Heart left ventricle (tissue), 16 donors: ENCODE results near the gene CCDC197. TPM values are rescaled to one million over a fixed set of nuclear protein-coding genes. Genes with fewer than 3 reads are reported as not detected.

Source experiments
- ATAC-seq, 4 donors: fragments of 200-7000 bp; cut with Tn5 transposase; one replicate each; pipeline ENCODE4 v1.9.1; 2020 to 2022; ENCODE audit warnings: moderate library complexity in 4 of 4, mild to moderate bottlenecking in 3 of 4, moderate number of reproducible peaks in 1 of 4
- DNase-seq, 5 donors: peaks; one replicate each; pipeline ENCODE4 v3.0.0-alpha.2; 2020
- H3K27ac ChIP-seq, 12 donors: fragments of 200-600 bp; sonication (generic) in 4 of 12; one replicate each; pipeline versions ENCODE4 v1.5.0 to v1.8.0; 2016 to 2022; ENCODE audit warnings: mild to moderate bottlenecking in 2 of 12
- H3K27me3 ChIP-seq, 9 donors: fragments of 200-600 bp; sonication (generic) in 2 of 9; one replicate each; pipeline versions ENCODE4 v1.5.1 to v1.8.0; 2016 to 2022; ENCODE audit warnings: mild to moderate bottlenecking in 3 of 9
- H3K36me3 ChIP-seq, 9 donors: fragments of 200-600 bp; sonication (generic) in 2 of 9; one replicate each; pipeline versions ENCODE4 v1.5.0 to v1.8.0; 2018 to 2022; ENCODE audit warnings: mild to moderate bottlenecking in 2 of 9
- H3K4me1 ChIP-seq, 12 donors: fragments of 200-600 bp; sonication (generic) in 4 of 12; one replicate each; pipeline versions ENCODE4 v1.5.0 to v1.8.0; 2016 to 2022; ENCODE audit warnings: mild to moderate bottlenecking in 3 of 12
- H3K4me3 ChIP-seq, 12 donors: fragments of 200-600 bp; sonication (generic) in 4 of 12; one replicate each; pipeline versions ENCODE4 v1.5.0 to v1.8.0; 2017 to 2022; ENCODE audit warnings: mild to moderate bottlenecking in 9 of 12, moderate library complexity in 4 of 12
- H3K9me3 ChIP-seq, 12 donors: fragments of 200-600 bp; sonication (generic) in 4 of 12; one replicate each; pipeline versions ENCODE4 v1.5.0 to v1.8.0; 2016 to 2022; ENCODE audit warnings: mild to moderate bottlenecking in 1 of 12
- CTCF ChIP-seq, 12 donors: fragments of 200-600 bp; sonication (generic) in 4 of 12; IDR thresholded peaks; one replicate each; pipeline versions ENCODE4 v1.5.0 to v1.8.0; 2018 to 2022; ENCODE audit warnings: antibody characterized with exemption in 12 of 12, mild to moderate bottlenecking in 5 of 12
- POLR2A ChIP-seq, 2 donors: fragments of 450-650 bp; IDR thresholded peaks; one replicate each; pipeline ENCODE4 v1.6.1; 2017; ENCODE audit warnings: antibody characterized with exemption in 2 of 2, mild to moderate bottlenecking in 2 of 2, moderate library complexity in 2 of 2
- WGBS, 4 donors: extraction: QIAGEN DNeasy Blood & Tissue Kit in 2 of 4; methylation state at CpG; one replicate each; pipeline versions ENCODE4 v1.1.5 to v1.1.7; 2013 to 2018; 5-methylcytosine and 5-hydroxymethylcytosine counted together
- intact Hi-C, 10 donors: fragments of 100-400 bp; cut with DNase I; formaldehyde crosslinking; loops; one replicate each; pipeline versions ENCODE4 v1.11.1 to v1.14.2; 2022
- polyA plus RNA-seq, 2 donors: library from polyadenylated mRNA; stranded (reverse); fragments of 200-250 nt; gene quantifications; one replicate each; pipeline ENCODE4 v1.2.3, GENCODE V29; 2013
- total RNA-seq, 9 donors: library from RNA; depleted of rRNA in 2 of 9; stranded (reverse); fragments of >200 nt in 2 of 9; fragmentation: NEBNext Ultra II Directional in 3 of 9; extraction: Animal tissue kit (Norgen Biotek cat#: 25700) in 3 of 9; gene quantifications; one replicate each; pipeline versions ENCODE4 v1.1.0 to v1.2.4, GENCODE V29; 2016 to 2023
- donor health status: ischemic (EF 13 %, LVEDD 7.1; RV severe dilation, severe dysfunction).
- donor health status: healthy with polysubstance abuse.
- donor health status: DM: no; HTN: yes; CAD: no.
- donor health status: DM: no; HTN: no; CAD: no.
- donor health status: ischemic (EF 25% LVEDD 6.9; RV normal size, moderate dysfunction).
- donor health status: ischemic (EF 25% LVEDD 5.7; RV mildly dilated, moderate dysfunction).
- donor health status: healthy.
- donor health status: DM: yes; HTN: yes; CAD: no.
- donor health status: ischemic (EF 35%, LVEDD 5.7; RV mildly dilated, moderate dysfunction).
- donor health status: nonischemic (EF 11% LVEDD 7.7; RV severe dilation, severe dysfunction).
- donor health status: DM: yes; HTN: yes; CAD: no.
- donor health status: PGD.
- donor health status: ischemic (EF 29% LVEDD 5.4; RV normal size, mild dysfunction).
- donor health status: nonischemic (EF 23%, LVEDD 6.1; RV moderate dilation, normal function).

Gene CCDC197
- total and polyA plus RNA-seq, 11 donors = 0.23 to 1.4 (median 0.88) TPM; not detected in 4

GRCh38 chr14:94003397-94003796 is 6.3 kb downstream of the CCDC197 start:
- no peak for DNase-seq
- Histone ChIP-seq H3K9me3 (no peaks in the 10 kb centered on the region), H3K4me3 (no peak overlapping the region), H3K27ac (no peak overlapping the region), H3K36me3 (no peaks in the 10 kb centered on the region), H3K27me3 (peaks cover 0 to 4% (median 0%) of the 10 kb centered on the region in 9 donors), H3K4me1 (peaks cover 0 to 16% (median 7%) of the 10 kb centered on the region in 12 donors)
- intact Hi-C loops = loop anchor here in 5 of 10 donors (2.0 to 10.0 kb wide), 4 partner anchors 61 to 349 kb away; no protein-coding TSS in a partner anchor
- WGBS, 4 donors = 75 to 87% (median 79%) methylated on average over 4 of the region's 4 CpGs
- ATAC-seq = no peak
- TF ChIP-seq CTCF (IDR thresholded peaks at IDR 0.05) (no peak), POLR2A (IDR thresholded peaks at IDR 0.05) (no peak)

GRCh38 chr14:94004015-94004414 is 6.9 kb downstream of the CCDC197 start:
- peaks cover 0 to 11% (median 3%) of the 10 kb centered on the region in 12 donors for H3K4me1 ChIP-seq
- H3K4me3 ChIP-seq = no peak overlapping the region
- intact Hi-C loops = loop anchor here in 4 of 10 donors (5.0 to 10.0 kb wide), 3 partner anchors 62 to 349 kb away; no protein-coding TSS in a partner anchor
- H3K36me3 ChIP-seq = no peaks in the 10 kb centered on the region
- 71 to 91% (median 78%) methylated on average over 6 to 8 of the region's 8 CpGs for WGBS, 4 donors
- no peaks in the 10 kb centered on the region for H3K9me3 ChIP-seq
- DNase-seq (no peak), ATAC-seq (peak in 1 of 4 donors; percentile 11)
- TF ChIP-seq POLR2A (IDR thresholded peaks at IDR 0.05) (no peak), CTCF (IDR thresholded peaks at IDR 0.05) (no peak)
- peaks cover 0 to 4% (median 0%) of the 10 kb centered on the region in 9 donors for H3K27me3 ChIP-seq
- H3K27ac ChIP-seq = no peak overlapping the region

- Histone ChIP-seq H3K4me3 (no peak overlapping the region), H3K9me3 (no peaks in the 10 kb centered on the region), H3K36me3 (no peaks in the 10 kb centered on the region), H3K27ac (no peak overlapping the region), H3K4me1 (peaks cover 0 to 12% (median 2%) of the 10 kb centered on the region in 12 donors), H3K27me3 (peaks cover 0 to 5% (median 0%) of the 10 kb centered on the region in 9 donors)
- WGBS, 4 donors = 49 to 57% (median 54%) methylated on average over 14 of the region's 14 CpGs
- DNase-seq (no peak), ATAC-seq (no peak)
- intact Hi-C loops = loop anchor here in 2 of 10 donors (10.0 kb wide), 1 partner anchor 351 kb away; no protein-coding TSS in a partner anchor
- TF ChIP-seq POLR2A (IDR thresholded peaks at IDR 0.05) (no peak), CTCF (IDR thresholded peaks at IDR 0.05) (peak in 5 of 12 donors; percentile 17 to 44 (median 32))
Measured at GRCh38 chr14:94005324-94006073, 8.4 kb downstream of the CCDC197 start.

- WGBS, 4 donors = 70 to 83% (median 78%) methylated on average over 3 of the region's 3 CpGs
- intact Hi-C loops = loop anchor here in 2 of 10 donors (10.0 kb wide), 1 partner anchor 353 kb away; no protein-coding TSS in a partner anchor
- no peak for ATAC-seq
Measured at GRCh38 chr14:94008234-94008633, 11.1 kb downstream of the CCDC197 start.

More at GRCh38 chr14:94008234-94008633, 11.1 kb downstream of the CCDC197 start:
- no peak for TF ChIP-seq CTCF (IDR thresholded peaks at IDR 0.05)
- no peak for TF ChIP-seq POLR2A (IDR thresholded peaks at IDR 0.05)
- no peak for DNase-seq
- H3K27ac ChIP-seq = no peak overlapping the region
- peaks cover 0 to 7% (median 0%) of the 10 kb centered on the region in 9 donors for H3K27me3 ChIP-seq
- peaks cover 0 to 5% (median 0%) of the 10 kb centered on the region in 12 donors for H3K4me1 ChIP-seq
- H3K9me3 ChIP-seq = no peaks in the 10 kb centered on the region
- H3K4me3 ChIP-seq = no peak overlapping the region
- no peaks in the 10 kb centered on the region for H3K36me3 ChIP-seq
